Endodermal cell (in vitro differentiated cells): ENCODE measurements around the gene NUP210. TPM values are rescaled to one million over a fixed set of nuclear protein-coding genes. Genes with fewer than 3 reads are reported as not detected.
A peak's percentile ranks its signal among the peaks of the same experiment; 100 is the strongest.

Source experiments
- DNase-seq: peaks from one replicate; pipeline ENCODE4 v3.0.0-alpha.2; 2017
- H3K27ac ChIP-seq: 2 replicates; pipeline ENCODE4 v1.5.1; 2013; ENCODE audit warnings: mild to moderate bottlenecking, low read depth, low read length, moderate library complexity
- H3K27me3 ChIP-seq: 2 replicates; pipeline ENCODE4 v1.6.1; 2013; ENCODE audit warnings: mild to moderate bottlenecking, low read length, moderate library complexity; ENCODE audit not compliant: insufficient read depth, control insufficient read depth, poor library complexity, severe bottlenecking
- H3K36me3 ChIP-seq: 2 replicates; pipeline ENCODE4 v1.7.0; 2013; ENCODE audit warnings: mild to moderate bottlenecking, low read length, moderate library complexity; ENCODE audit not compliant: control insufficient read depth, insufficient read depth
- H3K4me1 ChIP-seq: one replicate; pipeline ENCODE4 v1.7.0; 2013; ENCODE audit warnings: low read length; ENCODE audit not compliant: control insufficient read depth, insufficient read depth
- H3K4me3 ChIP-seq: 2 replicates; pipeline ENCODE4 v1.5.1; 2013; ENCODE audit warnings: mild to moderate bottlenecking, low read length, moderate library complexity
- H3K9ac ChIP-seq: 2 replicates; pipeline ENCODE4 v1.6.1; 2013; ENCODE audit warnings: mild to moderate bottlenecking, low read length, moderate library complexity; ENCODE audit not compliant: poor library complexity, severe bottlenecking; ENCODE audit errors: extremely low read depth
- H3K9me3 ChIP-seq: 2 replicates; pipeline ENCODE4 v1.6.1; 2013; ENCODE audit warnings: mild to moderate bottlenecking, low read length, moderate library complexity; ENCODE audit not compliant: control insufficient read depth
- H3K27ac Mint-ChIP-seq: 2 replicates; pipeline ENCODE4 v1.8.0; 2020; ENCODE audit warnings: mixed read lengths
- H3K27me3 Mint-ChIP-seq: 2 replicates; pipeline ENCODE4 v1.8.0; 2021; ENCODE audit warnings: mild to moderate bottlenecking, mixed read lengths; ENCODE audit not compliant: insufficient read depth
- H3K36me3 Mint-ChIP-seq: 2 replicates; pipeline ENCODE4 v1.8.0; 2020; ENCODE audit warnings: low read depth, mixed read lengths
- H3K4me1 Mint-ChIP-seq: 2 replicates; pipeline ENCODE4 v1.8.0; 2020; ENCODE audit warnings: mixed read lengths
- H3K4me3 Mint-ChIP-seq: 2 replicates; pipeline ENCODE4 v1.8.0; 2020; ENCODE audit warnings: mild to moderate bottlenecking, moderate library complexity, mixed read lengths
- H3K9me3 Mint-ChIP-seq: 2 replicates; pipeline ENCODE4 v1.8.0; 2020; ENCODE audit warnings: mild to moderate bottlenecking, mixed read lengths
- WGBS, 2 experiments: methylation state at CpG; one replicate each; pipeline versions ENCODE4 v1.1.5 to v1.1.7; 2013; ENCODE audit warnings: missing lambda C conversion rate in 2 of 2, mixed read lengths in 1 of 2; ENCODE audit not compliant: insufficient coverage in 1 of 2, insufficient read length in 1 of 2; 5-methylcytosine and 5-hydroxymethylcytosine counted together
- total RNA-seq, 2 donors: library from RNA; stranded (reverse); fragmentation: NEBNext Ultra II Directional in 1 of 2; extraction: Animal tissue kit (Norgen Biotek cat#: 25700) in 1 of 2; gene quantifications; 2 replicates in 1 of 2; 3 replicates in 1 of 2; pipeline ENCODE4 v1.2.1, GENCODE V29; 2021
- TF ChIP-seq, protein P1 (sequence below): fragments of 200-600 bp; sonication (generic); conservative IDR thresholded peaks from 2 replicates; pipeline ENCODE4 v1.5.0; 2021; ENCODE audit warnings: antibody characterized with exemption, mild to moderate bottlenecking

The NUP210 gene
- total RNA-seq, 2 donors from 2014 or later, result 43.0 to 62.3 TPM

GRCh38 chr3:13353506-13353905 lies 66.6 kb downstream of the NUP210 start:
- TF ChIP-seq, protein P1, sequence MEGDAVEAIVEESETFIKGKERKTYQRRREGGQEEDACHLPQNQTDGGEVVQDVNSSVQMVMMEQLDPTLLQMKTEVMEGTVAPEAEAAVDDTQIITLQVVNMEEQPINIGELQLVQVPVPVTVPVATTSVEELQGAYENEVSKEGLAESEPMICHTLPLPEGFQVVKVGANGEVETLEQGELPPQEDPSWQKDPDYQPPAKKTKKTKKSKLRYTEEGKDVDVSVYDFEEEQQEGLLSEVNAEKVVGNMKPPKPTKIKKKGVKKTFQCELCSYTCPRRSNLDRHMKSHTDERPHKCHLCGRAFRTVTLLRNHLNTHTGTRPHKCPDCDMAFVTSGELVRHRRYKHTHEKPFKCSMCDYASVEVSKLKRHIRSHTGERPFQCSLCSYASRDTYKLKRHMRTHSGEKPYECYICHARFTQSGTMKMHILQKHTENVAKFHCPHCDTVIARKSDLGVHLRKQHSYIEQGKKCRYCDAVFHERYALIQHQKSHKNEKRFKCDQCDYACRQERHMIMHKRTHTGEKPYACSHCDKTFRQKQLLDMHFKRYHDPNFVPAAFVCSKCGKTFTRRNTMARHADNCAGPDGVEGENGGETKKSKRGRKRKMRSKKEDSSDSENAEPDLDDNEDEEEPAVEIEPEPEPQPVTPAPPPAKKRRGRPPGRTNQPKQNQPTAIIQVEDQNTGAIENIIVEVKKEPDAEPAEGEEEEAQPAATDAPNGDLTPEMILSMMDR, result no peak
- no peak for DNase-seq
- Mint-ChIP-seq H3K27me3 (no peaks in the 10 kb centered on the region), H3K9me3 (no peaks in the 10 kb centered on the region), H3K27ac (peak overlapping the region; percentile 52), H3K4me3 (no peak overlapping the region), H3K4me1 (peaks cover 16% of the 10 kb centered on the region), H3K36me3 (peaks cover 17% of the 10 kb centered on the region)
- H3K4me3 ChIP-seq, result no peak overlapping the region
- no peaks in the 10 kb centered on the region for H3K9me3 ChIP-seq
- H3K36me3 ChIP-seq, result no peaks in the 10 kb centered on the region
- WGBS, 2 experiments, result 90 to 100% methylated on average over 2 to 4 of the region's 5 CpGs
- H3K4me1 ChIP-seq, result no peaks in the 10 kb centered on the region
- H3K27me3 ChIP-seq, result no peaks in the 10 kb centered on the region
- no peak overlapping the region for H3K27ac ChIP-seq
- H3K9ac ChIP-seq, result no peak overlapping the region

GRCh38 chr3:13352621-13353131 lies 67.4 kb downstream of the NUP210 start:
- Histone ChIP-seq H3K9ac (no peak overlapping the region), H3K27ac (no peak overlapping the region), H3K4me3 (no peak overlapping the region), H3K4me1 (peaks cover 2% of the 10 kb centered on the region), H3K9me3 (no peaks in the 10 kb centered on the region), H3K36me3 (no peaks in the 10 kb centered on the region), H3K27me3 (no peaks in the 10 kb centered on the region)
- H3K4me1 Mint-ChIP-seq, result peaks cover 25% of the 10 kb centered on the region
- no peaks in the 10 kb centered on the region for H3K9me3 Mint-ChIP-seq
- DNase-seq, result no peak
- H3K4me3 Mint-ChIP-seq, result no peak overlapping the region
- TF ChIP-seq, protein P1, result no peak
- H3K36me3 Mint-ChIP-seq, result peaks cover 15% of the 10 kb centered on the region
- 79 to 100% methylated on average over 4 to 7 of the region's 7 CpGs for WGBS, 2 experiments
- peak overlapping the region; percentile 52 for H3K27ac Mint-ChIP-seq
- H3K27me3 Mint-ChIP-seq, result no peaks in the 10 kb centered on the region

- Histone ChIP-seq H3K9ac (no peak overlapping the region), H3K9me3 (no peaks in the 10 kb centered on the region), H3K27me3 (no peaks in the 10 kb centered on the region), H3K4me3 (no peak overlapping the region), H3K4me1 (peaks cover 3% of the 10 kb centered on the region), H3K27ac (no peak overlapping the region), H3K36me3 (no peaks in the 10 kb centered on the region)
- peaks cover 42% of the 10 kb centered on the region for H3K4me1 Mint-ChIP-seq
- H3K9me3 Mint-ChIP-seq, result no peaks in the 10 kb centered on the region
- peaks cover 7% of the 10 kb centered on the region for H3K36me3 Mint-ChIP-seq
- no peak overlapping the region for H3K27ac Mint-ChIP-seq
- TF ChIP-seq, protein P1, result no peak
- 69 to 75% methylated on average over 2 to 3 of the region's 3 CpGs for WGBS, 2 experiments
- H3K4me3 Mint-ChIP-seq, result no peak overlapping the region
- no peaks in the 10 kb centered on the region for H3K27me3 Mint-ChIP-seq
- DNase-seq, result no peak
Measured at GRCh38 chr3:13349823-13350222, 70.3 kb downstream of the NUP210 start.
